Activated CD4-positive, alpha-beta T cell treated with anti-CD3 and anti-CD28 coated beads for 48 hours (primary cell): ENCODE measurements around the gene ARIH1.
"Not testable (repeated sequence)": the region's sequence is repeated elsewhere in the genome, so short reads cannot be mapped to it uniquely, and the experiment has no call there.

Experiments used
- DNase-seq: peaks from one replicate; pipeline ENCODE4 v3.0.0-alpha.2; 2020

ARIH1 gene

DNA sequence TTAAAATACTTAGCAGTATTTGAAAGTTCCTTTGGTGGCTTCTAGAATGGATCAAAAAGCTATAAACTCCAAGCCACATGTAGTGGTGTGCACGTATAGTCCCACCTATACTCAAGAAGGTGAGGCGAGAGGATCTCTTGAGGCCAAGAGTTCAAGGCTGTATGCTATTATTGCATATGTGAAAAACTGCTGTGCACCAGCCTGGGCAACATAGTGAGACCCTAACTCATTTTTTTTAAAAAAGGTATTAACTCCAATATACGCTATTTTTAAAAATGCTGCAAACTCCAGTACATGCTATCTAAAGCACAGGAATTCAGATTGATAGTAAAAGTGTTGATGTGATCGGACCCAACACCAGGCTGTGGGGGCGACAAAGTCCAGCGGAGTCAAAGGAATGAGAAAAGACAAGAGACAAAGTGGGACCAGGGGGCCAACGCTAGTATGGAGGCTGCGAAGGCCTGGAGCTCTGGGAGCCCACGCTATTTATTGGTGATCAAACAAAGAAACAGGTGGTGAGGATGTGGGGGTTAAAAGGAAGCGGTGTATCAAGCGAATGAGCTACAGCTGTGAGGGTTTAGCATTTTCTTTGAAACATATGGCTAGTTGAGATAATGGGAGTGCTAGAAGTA, 66.6 kb downstream of the ARIH1 start:
- no peak for DNase-seq

DNA sequence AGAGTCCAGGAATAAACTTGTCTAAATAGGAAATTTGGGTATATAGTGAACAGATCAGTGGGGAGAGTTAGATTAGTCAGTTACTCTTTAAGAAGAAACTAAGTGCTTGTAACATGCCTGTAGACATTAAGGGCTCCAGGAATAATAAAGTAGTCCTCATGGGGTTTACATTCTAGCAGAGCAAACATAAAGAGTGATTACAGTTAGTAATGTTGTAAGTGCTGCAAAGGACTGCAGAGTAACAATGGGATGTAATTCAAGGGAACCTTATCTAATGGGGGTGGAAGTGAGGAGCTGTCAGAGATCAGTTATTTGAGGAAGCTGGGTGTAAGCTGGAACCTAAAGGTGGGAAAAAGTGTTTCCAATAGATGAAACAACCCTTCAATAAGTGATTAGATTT, 67.5 kb downstream of the ARIH1 start:
- no peak for DNase-seq

DNA sequence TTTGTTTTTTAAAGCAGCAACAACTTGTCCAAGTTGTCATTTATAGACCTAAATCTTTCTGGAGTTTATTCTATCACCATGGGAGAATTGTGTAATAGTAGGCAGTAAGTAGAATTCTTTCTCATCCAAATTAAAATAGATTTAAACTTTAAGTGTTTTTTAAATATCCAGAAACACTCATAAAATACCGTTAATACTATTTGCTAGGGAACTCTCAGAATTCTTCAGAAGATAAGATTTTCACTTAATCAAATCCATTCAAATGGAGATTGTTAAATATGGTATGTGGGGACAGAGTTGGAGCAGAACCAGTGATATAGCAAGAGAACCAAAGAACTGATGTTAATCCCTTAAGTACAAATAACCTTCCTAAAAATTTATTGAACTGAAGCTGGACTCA, 71.0 kb downstream of the ARIH1 start:
- DNase-seq = no peak

DNA sequence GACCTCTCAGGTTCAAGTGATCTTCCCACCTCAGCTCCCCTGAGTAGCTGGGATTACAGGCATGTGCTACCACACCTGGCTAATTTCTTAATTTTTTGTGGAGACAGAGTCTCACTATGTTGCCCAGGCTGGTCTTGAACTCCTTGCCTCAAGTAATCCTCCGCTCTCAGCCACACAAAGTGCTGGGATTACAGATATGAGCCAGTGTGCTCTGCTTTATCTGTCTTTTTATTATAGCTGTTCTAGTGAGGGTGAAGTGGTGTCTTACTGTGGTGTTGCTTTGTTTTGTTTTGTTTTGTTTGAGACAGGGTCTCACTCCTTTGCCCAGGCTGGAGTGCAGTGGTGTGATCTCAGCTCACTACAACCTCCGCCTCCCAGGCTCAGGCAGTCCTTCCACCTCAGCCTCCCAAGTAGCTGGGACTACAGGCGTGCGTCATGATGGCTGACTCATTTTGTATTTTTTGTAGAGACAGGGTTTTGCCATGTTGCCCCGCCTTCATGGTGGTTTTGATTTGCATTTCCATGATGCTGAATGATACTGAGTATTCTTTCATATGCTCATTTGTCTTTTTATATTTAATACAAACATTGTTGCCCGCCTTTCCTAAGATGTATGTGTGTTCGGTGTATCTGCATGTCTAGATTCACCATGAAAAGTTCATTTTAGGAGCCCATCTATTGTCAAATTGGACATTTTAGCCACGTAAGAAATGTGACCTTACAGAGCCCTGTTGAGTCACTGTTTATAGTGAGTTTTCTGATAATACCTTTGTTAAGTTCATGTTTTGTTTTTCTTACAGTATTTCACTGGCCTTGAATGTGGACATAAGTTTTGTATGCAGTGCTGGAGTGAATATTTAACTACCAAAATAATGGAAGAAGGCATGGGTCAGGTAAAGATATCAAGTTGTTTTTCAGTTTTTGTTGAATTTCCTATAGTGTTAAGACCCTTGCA, 80.6 kb downstream of the ARIH1 start:
- DNase-seq = peak; percentile 62

DNA sequence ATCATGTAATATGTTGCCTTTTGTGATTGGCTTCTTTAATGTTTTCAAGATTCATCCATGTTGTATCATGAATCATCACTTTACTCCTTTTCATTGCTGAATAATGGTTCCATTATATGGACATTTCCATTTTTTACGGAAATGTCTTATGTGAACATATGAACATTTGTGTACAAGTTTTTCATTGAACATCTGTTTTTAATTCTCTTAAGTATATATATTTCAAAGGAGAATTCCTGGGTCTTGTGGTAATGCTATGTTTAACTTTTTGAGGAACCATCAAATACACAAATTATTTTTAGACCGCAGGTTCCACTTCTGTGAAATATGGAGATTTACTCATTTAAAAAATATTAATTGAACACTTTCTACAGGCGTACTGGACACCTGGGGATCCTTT, 85.7 kb downstream of the ARIH1 start:
- no peak for DNase-seq

DNA sequence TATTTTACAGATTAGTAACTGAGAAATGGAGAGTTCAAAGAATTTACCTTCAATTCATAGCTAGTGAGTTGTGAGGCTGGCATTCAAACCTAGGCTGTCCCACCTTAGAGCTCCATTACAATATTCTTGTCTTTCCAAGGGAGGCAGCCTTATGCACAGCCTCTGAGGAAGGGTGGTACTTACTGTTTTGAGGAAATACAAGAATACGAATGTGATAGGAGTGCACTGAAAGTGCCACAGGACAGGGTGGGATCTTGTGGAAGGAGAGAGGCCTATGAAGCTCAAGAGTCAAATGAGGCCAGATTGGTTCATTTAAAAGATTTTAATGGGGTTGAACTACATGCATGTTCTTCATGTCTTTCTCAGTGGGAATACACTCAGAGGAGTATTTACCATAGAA, 86.3 kb downstream of the ARIH1 start:
- DNase-seq = no peak

DNA sequence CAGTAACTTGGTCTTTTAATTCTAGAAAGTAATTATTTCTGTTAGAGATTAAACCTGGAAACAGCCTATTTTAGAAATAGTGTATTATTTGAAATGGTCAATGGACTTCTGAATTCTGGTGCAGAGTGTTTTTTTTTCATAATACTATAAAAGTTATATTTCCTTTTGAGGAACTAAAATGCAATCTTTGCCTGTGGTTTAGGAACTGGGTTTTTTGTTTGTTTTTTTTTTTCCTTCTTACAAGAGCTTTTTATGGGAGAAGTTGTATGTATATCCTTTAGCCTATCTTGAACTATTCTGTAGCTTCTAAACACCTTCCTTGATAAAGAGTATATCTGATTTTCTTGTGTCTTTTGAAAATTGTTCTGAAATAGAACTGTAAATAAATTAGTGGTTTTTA, 88.3 kb downstream of the ARIH1 start:
- DNase-seq = no peak

DNA sequence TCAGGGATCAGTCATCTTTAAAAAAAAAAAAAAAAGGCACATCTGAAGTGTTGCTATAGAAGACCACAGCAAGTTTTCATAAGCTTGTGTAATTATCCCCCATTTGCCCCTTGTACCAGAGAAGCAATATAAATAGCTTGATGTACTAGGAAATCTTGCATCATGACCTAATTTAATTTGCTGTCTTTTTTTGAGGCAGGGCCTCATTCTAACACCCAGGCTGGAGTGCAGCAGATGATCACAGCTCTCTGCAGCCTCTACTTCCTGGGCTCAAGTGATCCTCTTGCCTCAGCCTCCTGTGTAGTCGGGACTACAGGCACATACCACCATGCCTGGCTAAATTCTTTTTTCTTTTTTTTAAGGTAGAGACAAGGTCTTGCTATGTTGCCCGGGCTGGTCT, 88.7 kb downstream of the ARIH1 start:
- DNase-seq = no peak

DNA sequence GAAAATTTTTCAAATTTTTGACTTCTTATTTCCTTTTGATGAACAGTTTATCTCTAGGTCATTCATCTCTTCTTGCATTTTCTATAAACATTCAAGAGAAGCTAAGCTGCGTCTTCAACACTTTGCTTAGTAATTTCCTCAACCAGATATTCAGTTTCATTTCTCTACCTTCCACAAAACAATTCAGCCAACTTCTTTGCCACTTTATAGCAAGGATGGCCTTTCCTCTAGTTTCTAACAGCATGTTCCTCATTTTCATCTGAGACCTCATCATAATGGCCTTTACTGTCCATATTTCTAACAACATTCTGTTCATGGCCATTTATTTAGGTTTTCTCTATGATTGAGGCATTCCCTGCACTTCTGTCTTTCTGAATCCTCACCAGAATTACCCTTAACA, 90.0 kb downstream of the ARIH1 start:
- no peak for DNase-seq

DNA sequence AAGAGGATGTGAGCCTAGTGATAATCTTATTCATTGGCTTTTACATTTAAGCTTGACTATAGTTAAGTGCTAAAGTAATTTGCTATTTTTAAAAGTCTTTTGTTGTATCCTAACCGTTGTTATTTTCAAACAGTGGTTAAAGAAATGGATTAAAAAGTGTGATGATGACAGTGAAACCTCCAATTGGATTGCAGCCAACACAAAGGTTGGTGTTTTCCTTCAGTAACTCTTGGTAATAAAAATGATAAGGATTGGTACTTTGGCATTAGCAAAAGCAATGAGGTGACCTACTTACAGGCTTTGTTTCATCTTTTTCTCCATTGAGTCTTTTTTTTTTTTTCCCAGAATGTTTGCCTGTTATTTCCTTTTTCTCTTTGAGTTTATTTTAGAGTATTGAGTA, 92.8 kb downstream of the ARIH1 start:
- no peak for DNase-seq

DNA sequence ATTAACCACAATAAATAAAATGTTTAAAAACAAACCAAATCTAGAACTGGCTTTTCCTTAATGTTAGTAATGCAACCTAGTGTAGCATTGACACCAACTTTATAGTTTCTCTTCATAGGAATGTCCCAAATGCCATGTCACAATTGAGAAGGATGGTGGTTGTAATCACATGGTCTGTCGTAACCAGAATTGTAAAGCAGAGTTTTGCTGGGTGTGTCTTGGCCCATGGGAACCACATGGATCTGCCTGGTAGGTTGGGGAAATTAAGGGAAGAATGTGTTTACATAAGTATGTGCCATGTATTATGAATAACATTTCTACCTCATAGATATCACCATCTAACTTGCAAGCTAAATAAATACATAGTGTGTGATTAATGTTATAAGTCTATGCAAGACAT, 95.9 kb downstream of the ARIH1 start:
- DNase-seq = no peak

DNA sequence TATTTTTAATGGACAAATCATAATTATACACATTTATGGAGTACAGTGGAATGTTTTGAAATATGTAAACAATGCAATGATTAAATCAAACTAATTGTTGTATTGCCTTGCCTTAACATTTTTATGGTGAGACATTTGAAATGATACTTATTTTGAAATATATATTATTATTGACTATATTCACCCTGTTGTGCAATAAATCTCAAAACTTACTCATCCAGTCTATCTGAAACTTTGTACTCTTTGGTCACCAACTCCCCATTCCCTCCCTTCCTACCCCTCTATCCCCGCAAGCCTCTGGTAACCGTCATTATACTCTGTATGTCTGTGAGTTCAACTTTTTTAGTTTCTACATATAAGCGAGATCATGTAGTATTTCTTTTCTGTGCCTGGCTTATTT, 105.7 kb downstream of the ARIH1 start:
- DNase-seq = no peak

DNA sequence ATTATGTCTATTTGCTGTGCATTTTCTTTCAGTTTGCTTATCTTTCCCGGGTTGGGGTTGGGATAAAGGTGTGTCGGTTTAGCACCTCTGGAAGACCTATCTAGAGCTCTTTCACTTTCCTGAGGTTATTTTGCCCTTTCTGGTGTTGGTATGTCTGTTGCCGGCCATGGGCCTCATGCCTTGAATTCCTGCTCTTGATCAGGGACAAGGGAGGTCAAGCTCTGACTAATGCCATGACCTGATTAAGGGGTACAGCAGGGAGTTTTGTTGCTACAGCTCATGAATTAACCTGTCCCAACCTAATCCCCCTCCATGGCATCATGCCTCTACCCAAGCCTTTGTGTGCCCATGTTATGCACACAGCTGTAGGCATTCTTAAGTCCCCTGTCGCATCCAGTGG, 109.9 kb downstream of the ARIH1 start:
- no peak for DNase-seq

DNA sequence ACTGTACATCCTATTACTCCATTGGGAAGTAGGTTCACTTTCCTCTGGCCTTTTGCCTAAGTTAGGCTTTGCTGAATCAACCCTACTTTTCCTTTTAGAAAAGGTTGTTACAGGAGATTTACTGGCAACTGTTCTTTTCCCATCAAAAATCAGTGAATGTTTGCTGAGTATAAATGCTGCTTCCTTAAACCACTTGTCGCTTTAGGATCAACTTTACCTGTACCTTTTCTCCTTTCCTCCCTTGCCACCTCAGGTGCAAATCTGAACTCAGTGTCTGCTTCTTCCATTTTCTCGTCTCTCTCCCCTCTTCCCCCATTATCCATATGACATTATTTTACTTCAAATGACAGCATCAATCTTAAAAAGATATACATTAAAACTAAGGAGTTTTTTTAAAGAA, 110.9 kb downstream of the ARIH1 start:
- no peak for DNase-seq

DNA sequence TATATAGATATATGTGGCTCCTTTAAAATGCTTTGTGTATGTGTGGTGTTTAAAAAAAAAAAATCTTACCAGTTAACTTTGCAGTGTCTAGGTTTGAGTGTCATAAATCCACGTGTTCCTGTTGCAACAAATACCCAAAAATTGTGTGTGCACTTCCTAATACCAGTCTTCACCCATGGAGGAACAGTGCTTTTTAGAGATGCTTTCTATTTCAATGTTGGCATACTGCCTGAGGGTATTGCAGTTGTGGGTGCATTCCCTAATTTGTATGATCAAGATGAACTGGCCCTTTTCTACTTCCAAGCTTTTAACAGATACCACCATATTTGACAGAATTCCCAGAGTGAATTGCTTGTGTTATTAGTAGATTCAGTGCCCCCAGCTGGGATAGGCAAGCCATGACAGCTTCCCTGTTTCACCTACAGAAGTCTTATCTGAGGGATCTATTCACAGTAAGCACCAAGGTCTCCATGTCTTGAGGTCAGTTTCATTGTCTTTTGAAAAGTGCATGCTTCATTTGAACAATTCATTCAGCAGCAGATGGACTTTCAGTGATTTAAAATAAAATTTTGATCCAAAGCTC, 111.4 kb downstream of the ARIH1 start:
- DNase-seq = no peak

DNA sequence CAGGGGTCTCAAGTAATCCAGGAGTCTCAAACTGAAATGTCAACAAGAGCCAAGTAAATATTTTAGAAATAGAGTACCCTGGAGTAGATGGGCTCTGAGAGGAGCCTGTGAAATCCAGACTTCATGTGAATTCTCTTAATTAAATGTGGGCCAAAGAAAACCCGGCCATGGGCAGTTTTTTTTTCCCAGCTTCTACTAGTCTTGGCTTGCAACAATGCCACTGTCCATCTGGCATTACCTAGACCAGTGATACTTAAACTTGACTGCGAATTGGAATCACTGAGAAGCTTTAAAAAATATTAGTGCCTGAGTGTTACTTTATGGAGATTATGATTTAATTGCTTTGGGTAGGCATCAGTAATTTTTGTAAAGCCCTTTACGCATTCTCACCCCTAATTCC, 114.0 kb downstream of the ARIH1 start:
- no peak for DNase-seq

DNA sequence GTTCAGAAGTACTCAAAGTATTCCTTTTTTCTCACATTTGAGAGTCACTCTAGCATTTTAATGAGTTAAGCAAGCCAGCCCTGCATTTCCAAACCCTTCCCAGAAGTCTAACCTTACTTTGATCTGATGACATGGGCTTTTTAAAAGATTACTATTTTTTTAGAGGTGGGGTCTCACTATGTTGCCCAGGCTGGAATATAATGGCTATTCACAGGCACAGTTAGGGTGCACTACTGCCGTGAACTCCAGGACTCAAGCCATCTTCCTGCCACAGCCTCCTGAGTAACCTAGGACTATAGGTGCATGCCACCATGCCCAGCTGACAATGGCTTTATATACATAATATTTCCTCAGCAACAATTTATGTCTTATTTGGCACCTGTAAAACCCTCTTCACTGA, 116.3 kb downstream of the ARIH1 start:
- no peak for DNase-seq

DNA sequence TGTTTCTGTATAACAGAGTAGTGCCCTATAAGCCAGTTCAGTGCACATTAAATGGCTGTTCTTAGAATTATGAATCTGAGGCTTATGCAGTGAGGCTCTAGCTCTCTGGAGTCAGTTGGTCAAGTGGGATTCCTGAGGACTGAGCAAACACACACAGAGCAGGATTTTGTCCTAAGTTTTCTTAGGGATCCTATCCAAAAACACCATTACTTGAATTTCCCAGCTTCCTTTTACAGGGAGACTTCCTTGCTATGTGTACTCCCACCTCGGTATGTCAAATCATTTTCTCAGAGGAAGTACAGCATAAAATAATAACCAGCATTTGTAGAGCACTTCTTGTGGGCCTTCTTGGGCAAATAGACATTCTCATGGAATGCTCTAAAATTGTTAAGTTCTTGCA, 117.2 kb downstream of the ARIH1 start:
- no peak for DNase-seq

DNA sequence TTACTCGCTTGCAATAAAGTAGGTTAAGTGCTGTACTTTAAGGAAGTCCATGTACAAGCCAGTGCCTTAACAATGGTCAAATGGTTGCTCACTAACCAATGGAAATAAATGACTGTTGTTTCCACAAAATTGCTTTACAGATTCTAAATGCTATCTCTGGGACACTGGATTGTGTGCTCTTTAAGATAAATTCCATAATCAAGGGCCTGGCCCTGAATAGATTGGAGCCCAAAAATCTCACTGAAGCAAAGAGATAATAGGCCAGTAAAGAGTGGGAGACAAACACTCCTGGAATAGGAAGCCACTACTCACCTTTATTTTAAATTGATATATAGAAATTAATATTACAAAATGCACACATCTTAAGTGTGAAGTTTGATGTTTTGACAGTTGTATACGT, 118.0 kb downstream of the ARIH1 start:
- DNase-seq = no peak

DNA sequence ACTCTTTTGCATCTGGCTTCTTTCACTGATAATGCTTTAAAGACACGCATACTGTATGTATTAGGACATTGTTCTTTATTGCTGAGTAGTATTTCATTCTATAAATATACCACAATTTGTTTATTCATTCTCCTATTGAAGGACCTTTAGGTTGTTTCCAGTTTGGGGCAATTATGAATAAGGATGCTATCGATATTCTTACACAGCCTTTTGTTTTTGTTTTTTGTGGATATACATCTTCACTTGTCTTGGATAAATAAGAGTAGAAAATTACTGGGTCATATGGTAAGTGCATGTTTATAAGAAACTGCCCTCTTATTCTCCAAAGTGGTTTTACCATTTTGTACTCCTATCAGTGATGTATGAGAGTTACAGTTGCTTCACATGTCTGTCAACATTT, 118.5 kb downstream of the ARIH1 start:
- no peak for DNase-seq

DNA sequence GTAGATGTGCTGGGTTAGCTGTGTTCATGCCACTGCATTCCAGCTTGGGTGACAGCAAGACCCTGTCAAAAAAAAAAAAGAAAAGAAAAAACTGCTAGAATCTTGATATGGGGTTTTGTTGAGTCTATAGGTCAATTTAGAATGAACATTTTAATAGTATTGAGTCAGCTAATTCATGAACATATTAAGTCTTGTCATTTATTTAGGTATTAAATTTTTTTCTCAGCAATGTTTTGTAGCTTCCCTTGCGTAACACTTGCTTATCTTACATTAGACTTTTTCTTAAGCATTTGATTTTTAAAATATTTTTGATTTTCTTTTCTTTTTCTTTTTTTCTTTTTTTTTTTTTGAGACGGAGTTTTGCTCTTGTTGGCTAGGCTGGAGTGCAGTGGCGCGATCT, 119.7 kb downstream of the ARIH1 start:
- DNase-seq = no peak

DNA sequence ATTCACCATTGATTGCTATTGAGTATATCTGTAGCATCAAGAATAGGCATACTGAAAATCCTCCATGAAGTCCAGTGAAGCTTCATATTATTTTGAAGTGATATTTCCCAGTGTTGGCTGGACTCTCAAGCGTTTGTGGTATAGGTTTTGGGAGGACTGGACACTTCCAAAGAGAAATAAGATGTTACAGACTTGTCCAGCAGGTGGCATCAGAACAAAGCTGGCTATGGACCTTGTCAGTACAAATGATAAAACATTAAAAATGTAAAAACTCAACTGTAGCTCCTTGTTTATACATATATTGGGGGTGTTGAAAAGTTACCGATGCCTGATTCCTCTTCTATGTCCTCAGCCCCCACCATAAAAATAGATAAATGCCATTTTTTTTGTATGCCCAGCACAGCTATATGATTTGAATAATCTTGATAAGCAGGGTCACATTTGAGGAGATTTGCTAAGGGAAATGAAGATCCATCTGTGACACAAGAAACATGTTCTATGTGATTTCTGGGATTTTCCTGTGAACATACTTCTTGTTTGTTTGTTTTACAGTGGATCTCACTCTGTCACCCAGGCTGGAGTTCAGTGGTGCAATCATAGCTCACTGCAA, 125.8 kb downstream of the ARIH1 start:
- DNase-seq = peak; percentile 27

DNA sequence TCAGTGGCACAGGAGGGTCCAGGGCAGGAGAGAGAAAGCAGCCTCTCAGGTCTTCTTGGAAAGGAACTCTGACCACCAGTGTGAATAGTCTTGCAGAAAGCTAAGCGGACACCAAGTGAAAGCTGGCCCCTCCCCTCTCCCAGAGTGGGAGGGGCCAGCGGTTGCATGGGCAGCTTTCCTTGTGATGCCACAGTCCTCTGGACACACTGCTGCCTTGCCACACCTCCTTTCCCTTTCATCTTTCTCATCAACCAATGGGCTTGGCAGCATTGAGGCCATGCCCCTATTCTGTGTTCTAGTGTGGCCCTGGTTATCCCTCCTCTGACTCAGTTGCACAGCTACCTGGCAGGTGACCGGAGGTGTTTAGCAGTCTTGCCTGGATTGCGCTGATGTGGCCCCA, 130.7 kb downstream of the ARIH1 start:
- DNase-seq = no peak

DNA sequence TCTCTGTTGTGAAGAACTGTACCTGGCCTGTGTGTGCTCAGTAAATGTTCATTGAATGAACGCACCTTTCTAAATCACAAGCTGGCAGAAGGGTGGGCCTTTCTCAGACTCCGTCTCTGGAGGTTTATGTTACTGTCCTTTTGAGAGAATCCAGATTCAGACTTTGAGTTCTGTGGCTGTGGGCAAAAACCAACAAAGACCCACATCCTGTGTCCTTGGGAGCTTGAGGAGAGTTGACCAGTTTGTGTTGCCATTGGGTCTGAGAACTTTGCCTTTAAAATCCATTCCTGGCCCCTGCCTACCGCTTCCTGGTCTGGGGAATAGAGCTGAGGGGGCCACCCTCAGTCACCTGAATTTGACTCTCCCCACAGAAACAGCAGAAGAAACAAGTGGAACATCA, 134.0 kb downstream of the ARIH1 start:
- not testable (repeated sequence) for DNase-seq
